GM12872 (cell line): Measurements from ENCODE around the gene CYTH4.

Experiments
- TF ChIP-seq, protein P1 (sequence below): IDR thresholded peaks from 3 replicates; pipeline ENCODE4 v1.5.1; 2011; ENCODE audit warnings: low read depth, mild to moderate bottlenecking, low read length, moderate library complexity; ENCODE audit not compliant: insufficient read depth

Gene CYTH4

DNA sequence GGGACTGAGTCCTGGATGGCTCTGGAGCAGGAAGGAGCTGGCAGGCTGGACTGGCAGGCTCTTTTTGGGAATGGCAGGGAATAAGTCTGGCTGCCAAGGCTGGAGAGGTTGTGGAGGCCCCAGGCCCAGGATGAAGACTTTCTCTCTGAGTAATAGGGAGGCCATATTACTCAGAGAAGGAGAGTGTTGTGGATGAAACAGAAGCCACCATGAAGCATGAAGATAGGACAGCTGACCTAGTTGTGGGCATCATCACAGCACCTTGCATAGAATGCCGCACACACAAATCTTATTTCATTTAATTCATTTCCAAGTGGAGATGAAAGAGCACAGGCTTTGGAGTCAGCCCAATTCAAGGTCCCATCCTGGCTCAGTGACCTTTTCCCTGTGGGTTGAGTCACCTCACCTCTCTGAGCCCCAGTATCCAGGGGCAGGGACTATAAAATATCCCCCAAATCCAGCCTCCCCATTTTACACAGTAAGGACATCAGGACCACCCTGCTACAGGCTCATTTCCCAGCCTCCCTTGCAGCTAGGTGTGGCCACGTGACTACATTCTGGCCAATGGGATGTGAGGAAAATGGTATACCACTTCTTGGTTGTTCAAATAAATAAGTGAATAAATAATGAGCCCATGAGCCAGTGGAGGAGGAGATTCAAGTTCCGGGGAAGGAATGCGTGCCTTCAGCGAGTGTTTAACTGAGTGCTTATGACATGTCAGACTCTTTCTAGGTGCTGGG is 9.4 kb downstream of the CYTH4 start:
- TF ChIP-seq, protein P1, sequence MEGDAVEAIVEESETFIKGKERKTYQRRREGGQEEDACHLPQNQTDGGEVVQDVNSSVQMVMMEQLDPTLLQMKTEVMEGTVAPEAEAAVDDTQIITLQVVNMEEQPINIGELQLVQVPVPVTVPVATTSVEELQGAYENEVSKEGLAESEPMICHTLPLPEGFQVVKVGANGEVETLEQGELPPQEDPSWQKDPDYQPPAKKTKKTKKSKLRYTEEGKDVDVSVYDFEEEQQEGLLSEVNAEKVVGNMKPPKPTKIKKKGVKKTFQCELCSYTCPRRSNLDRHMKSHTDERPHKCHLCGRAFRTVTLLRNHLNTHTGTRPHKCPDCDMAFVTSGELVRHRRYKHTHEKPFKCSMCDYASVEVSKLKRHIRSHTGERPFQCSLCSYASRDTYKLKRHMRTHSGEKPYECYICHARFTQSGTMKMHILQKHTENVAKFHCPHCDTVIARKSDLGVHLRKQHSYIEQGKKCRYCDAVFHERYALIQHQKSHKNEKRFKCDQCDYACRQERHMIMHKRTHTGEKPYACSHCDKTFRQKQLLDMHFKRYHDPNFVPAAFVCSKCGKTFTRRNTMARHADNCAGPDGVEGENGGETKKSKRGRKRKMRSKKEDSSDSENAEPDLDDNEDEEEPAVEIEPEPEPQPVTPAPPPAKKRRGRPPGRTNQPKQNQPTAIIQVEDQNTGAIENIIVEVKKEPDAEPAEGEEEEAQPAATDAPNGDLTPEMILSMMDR, result no peak

DNA sequence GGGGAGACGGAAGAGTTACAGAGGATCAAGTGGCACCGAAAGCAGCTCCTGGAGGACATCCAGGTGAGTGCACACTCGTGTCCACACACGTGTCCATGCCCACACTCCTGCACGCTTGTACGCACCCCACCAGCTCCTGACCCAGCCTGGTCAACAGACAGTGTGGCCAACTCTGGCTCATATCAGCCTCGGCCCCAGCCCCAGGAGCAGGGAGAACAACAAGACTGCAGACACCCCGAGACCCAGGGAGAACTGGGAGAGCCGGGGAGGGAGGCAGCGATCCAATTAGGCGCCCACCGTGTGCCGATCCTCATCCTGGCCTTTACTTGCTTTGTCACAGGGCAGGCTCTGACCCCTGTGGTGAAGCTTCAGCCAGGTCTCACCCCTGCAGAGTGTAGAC is 10.3 kb downstream of the CYTH4 start:
- TF ChIP-seq, protein P1, result no peak

DNA sequence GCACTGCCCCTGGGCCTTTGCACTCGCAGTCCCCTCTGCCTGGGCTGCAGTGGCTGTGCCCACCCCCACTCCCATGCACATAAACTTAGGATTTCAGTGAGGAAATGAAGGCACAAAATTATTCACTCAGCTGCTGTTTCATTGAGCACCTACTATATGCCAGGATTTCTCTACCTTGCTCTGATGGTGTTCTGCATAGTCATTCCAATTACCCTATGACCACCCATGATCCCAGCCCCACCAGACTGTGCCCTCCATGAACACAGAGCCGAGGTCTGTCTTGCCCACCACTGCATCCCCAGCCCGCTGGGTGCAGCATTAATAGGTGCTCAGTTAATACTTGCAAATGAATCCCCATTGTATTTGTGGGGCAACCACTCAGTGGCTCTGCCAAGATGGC is 10.9 kb downstream of the CYTH4 start:
- TF ChIP-seq, protein P1, result no peak

DNA sequence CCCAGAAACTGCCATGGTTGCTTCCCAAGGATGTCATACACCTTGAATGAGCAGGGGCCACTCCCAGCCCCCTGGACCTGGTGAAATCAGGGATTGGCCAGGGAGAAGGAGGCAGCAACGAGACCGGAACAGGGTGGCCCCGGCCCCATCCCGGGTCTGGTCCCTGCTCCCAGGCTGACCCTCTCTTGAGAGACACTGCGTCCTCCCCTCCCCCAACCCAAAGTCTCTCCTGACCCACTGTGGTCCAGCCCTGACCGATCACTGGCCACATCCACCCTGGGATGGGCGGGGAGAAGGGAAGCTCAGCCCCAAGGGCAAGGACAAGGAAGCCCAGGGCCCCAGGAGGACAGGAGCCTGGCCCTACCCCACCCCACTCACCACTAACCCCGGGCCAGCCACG is 12.4 kb downstream of the CYTH4 start:
- TF ChIP-seq, protein P1, result no peak

DNA sequence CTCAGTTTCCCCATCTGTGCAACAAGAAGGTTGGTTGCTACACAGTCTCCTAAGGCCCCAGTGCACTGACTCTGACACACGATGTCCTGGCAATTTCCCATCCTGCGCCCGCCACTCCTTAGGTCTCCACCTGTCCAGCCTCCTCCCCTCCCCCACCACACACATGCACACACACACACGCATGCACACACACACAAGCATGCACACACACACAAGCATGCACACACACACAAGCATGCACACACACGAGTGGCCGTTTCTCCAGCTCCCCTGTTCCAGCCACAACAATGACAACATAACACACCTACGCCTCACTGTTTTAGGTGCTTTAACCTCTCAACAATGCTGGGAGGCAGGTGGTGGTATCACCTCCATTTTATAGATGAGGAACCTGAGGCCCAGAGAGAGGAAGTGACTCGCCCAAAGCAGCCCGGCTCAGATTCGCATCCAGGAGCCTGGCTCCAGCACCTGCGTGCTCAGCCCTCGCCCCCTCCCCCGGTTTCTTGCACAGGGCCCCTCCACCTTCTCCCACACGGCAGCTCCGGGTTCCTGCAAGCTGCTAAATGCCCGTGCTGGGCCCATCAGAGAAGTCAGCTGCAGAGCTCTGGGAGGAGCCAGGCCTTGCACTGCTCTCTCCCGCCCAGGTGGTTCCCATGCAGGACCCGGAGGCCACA is 13.0 kb downstream of the CYTH4 start:
- TF ChIP-seq, protein P1, result no peak

DNA sequence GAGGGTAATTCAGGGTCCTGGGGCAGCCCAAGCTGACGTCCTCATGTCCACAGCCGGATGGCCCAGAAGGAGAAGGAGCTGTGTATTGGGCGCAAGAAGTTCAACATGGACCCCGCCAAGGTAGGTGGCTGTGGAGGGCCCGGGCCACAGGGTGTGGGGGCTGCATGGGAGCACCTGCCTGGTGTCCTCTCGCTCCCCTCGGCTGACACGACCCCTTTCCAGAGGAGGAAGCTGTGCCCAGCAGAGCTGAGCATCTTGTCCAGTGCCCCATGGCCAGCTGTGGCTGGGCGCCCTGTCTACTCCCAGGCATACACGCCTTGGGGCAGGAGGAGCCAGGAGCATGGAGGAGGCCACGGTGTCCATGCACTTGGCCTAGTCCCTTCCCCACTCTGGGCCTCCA is 13.6 kb downstream of the CYTH4 start:
- TF ChIP-seq, protein P1, result no peak

DNA sequence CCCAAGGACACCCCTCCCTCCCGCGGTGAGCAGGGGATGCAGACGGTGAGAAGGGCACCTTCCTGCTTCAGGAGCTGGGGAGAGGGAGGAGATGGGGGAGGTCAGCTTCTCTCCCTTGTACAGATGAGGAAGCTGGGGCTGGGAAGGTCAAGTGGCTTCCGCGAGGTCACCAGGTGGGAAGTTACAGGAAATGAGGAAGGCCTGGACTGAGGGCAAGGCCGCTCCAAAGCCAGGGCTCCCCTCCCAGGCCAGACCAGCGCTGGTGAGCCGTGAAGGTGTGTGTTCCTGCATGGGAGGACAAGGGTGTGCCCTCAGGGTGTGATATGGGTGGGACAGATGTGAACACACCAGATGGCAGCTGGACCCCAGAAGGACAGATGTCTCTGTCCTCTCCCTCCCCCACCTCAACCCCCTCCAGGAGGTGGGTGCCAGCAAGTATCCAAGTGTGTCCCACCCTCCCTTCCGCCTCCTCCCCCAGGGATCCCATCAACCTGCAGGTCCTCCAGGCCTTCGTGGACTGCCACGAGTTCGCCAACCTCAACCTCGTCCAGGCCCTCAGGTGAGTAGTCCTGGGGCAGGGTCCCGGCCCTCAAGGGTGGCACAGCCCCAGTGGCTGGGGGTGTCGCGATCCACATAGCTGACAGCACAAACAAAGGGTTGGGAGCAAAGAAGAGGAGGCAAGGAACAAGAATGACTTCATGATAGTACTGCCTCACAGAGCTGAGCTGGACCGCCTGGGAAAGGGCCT is 16.6 kb downstream of the CYTH4 start:
- TF ChIP-seq, protein P1, result no peak
